GM06990 (cell line): ENCODE results near the gene TRIP6.

Experiments used
- DNase-seq: peaks from one replicate; pipeline ENCODE4 v3.0.0-alpha.2; 2011; ENCODE audit not compliant: insufficient read length; ENCODE audit errors: extremely low read depth
- H3K27me3 ChIP-seq: replicated peaks from 2 replicates; pipeline ENCODE4 v1.6.0; 2011; ENCODE audit warnings: low read length; ENCODE audit not compliant: control insufficient read depth, insufficient read depth
- H3K36me3 ChIP-seq: 2 replicates; pipeline ENCODE4 v1.5.1; 2011; ENCODE audit warnings: low read length; ENCODE audit not compliant: control insufficient read depth, insufficient read depth
- H3K4me3 ChIP-seq: replicated peaks from 2 replicates; pipeline ENCODE4 v1.5.1; 2011; ENCODE audit warnings: low read depth, mild to moderate bottlenecking, control low read depth, low read length
- CTCF ChIP-seq: IDR thresholded peaks from 2 replicates; pipeline ENCODE4 v1.5.1; 2011; ENCODE audit warnings: low read length, control low read depth, mild to moderate bottlenecking, inconsistent platforms; ENCODE audit not compliant: insufficient read depth, poor library complexity, severe bottlenecking

TRIP6 gene

GRCh38 chr7:100921039-100921438 lies 53.9 kb downstream of the TRIP6 start:
- Histone ChIP-seq H3K36me3 (no peaks in the 10 kb centered on the region), H3K4me3 (no peak overlapping the region), H3K27me3 (no peaks in the 10 kb centered on the region)
- no peak for DNase-seq
- no peak for TF ChIP-seq CTCF
